GM12878 (cell line): ENCODE data around the gene GATA2.

Experiments used
- RCOR1 ChIP-seq: conservative IDR thresholded peaks from 2 replicates; pipeline ENCODE4 v1.6.1; 2012; ENCODE audit warnings: low read depth, low read length, improper control_type of control experiment
- REST ChIP-seq: IDR thresholded peaks from 2 replicates; pipeline ENCODE4 v1.6.1; 2012; ENCODE audit warnings: mild to moderate bottlenecking, low read depth, low read length
- ZZZ3 ChIP-seq: IDR thresholded peaks from 2 replicates; pipeline ENCODE4 v1.6.1; 2011; ENCODE audit warnings: low read depth; ENCODE audit not compliant: control insufficient read depth, insufficient read length
- TF ChIP-seq, protein P1 (sequence below): IDR thresholded peaks from 2 replicates; pipeline ENCODE4 v1.6.1; 2012; ENCODE audit warnings: low read length, inconsistent platforms

DNA sequence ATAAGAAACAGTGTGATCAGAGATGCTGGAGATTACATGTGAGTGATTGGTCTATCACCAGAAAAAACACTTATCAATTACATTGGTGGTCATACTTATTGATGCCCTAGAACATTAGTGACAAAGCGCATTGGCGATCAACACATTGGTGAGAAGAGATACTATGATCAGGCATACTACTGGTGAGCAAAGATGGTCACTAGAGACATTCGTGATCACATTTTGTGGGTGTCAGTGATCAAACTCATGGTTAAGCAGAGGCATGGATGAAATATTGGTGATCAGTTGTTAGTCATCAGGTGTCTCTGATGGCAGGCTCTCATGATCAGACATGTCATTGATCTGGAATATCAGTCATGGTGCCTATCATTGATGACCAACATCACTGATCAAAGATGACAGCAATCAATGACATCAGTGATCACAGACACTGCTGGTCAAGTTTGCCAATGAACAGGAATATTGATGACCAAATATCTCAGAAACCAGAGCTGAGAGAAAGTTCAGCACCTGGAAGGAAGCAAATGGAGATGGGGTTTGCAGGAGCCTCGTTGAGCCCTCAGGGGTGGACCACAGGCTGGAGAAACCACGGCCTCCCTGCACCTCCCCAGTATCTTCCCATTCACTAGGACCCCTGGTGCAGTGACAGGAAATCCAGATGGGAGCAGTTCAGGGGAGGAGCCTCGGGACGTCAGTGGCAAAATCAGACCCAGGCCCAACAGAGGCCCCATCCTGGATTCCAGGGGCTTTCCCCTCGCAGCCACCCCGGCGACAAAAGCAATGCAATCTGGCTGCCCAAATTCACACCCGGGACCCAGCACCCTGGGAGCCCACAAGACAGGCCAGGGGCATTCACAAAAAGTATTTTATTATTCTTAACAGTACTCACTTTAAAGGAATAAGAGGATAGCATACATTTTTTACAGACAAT, 14.2 kb downstream of the GATA2 start:
- TF ChIP-seq ZZZ3 (no peak), REST (no peak), RCOR1 (no peak)
- TF ChIP-seq, protein P1, sequence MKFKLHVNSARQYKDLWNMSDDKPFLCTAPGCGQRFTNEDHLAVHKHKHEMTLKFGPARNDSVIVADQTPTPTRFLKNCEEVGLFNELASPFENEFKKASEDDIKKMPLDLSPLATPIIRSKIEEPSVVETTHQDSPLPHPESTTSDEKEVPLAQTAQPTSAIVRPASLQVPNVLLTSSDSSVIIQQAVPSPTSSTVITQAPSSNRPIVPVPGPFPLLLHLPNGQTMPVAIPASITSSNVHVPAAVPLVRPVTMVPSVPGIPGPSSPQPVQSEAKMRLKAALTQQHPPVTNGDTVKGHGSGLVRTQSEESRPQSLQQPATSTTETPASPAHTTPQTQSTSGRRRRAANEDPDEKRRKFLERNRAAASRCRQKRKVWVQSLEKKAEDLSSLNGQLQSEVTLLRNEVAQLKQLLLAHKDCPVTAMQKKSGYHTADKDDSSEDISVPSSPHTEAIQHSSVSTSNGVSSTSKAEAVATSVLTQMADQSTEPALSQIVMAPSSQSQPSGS = no peak
